Activated CD4-positive, alpha-beta T cell treated with anti-CD3 and anti-CD28 coated beads for 36 hours (primary cell): ENCODE measurements around the gene GLO1. TPM values are rescaled to one million over a fixed set of nuclear protein-coding genes. Genes with fewer than 3 reads are reported as not detected.

Experiments used
- ATAC-seq: fragments of 200-7000 bp; cut with Tn5 transposase; one replicate; pipeline ENCODE4 v1.10.0; 2021; ENCODE audit warnings: mild to moderate bottlenecking, moderate library complexity
- CTCF ChIA-PET: fragments of 350-600 bp; sonication (Branson Sonifier 250); formaldehyde crosslinking; loops from one replicate; lab custom pipeline; 2021; ENCODE audit warnings: antibody characterized with exemption; lab: Charles Lee
- POLR2A ChIA-PET: fragments of 350-600 bp; sonication (Branson Sonifier 250); formaldehyde crosslinking; loops from one replicate; lab custom pipeline; 2021; ENCODE audit warnings: antibody characterized with exemption, inconsistent platforms; lab: Charles Lee
- DNase-seq: peaks from one replicate; pipeline ENCODE4 v3.0.0-alpha.2; 2020
- H3K27ac Mint-ChIP-seq: one replicate; pipeline ENCODE4 v1.8.0; 2021; ENCODE audit warnings: mixed read lengths
- H3K27me3 Mint-ChIP-seq: one replicate; pipeline ENCODE4 v1.8.0; 2021; ENCODE audit warnings: mixed read lengths
- H3K36me3 Mint-ChIP-seq: one replicate; pipeline ENCODE4 v1.8.0; 2021; ENCODE audit warnings: low read depth, mixed read lengths
- H3K4me1 Mint-ChIP-seq: one replicate; pipeline ENCODE4 v1.8.0; 2021; ENCODE audit warnings: mixed read lengths
- H3K4me3 Mint-ChIP-seq: one replicate; pipeline ENCODE4 v1.8.0; 2021; ENCODE audit warnings: mild to moderate bottlenecking, moderate library complexity, mixed read lengths
- H3K9me3 Mint-ChIP-seq: one replicate; pipeline ENCODE4 v1.8.0; 2021; ENCODE audit warnings: low read depth, mixed read lengths
- intact Hi-C, 2 experiments: fragments of 100-400 bp; cut with DNase I in 1 of 2; cut with micrococcal nuclease in 1 of 2; formaldehyde crosslinking; loops; one replicate each; pipeline versions ENCODE4 v1.14.2 to v1.15.1; 2022 to 2024; cut with DNase I, micrococcal nuclease
- total RNA-seq, 2 experiments: library from RNA; stranded (reverse); gene quantifications; one replicate each; pipeline ENCODE4 v1.2.3, GENCODE V29; 2021

GLO1 gene
- total RNA-seq, 2 experiments from 2014 or later = 150 to 152 TPM

DNA sequence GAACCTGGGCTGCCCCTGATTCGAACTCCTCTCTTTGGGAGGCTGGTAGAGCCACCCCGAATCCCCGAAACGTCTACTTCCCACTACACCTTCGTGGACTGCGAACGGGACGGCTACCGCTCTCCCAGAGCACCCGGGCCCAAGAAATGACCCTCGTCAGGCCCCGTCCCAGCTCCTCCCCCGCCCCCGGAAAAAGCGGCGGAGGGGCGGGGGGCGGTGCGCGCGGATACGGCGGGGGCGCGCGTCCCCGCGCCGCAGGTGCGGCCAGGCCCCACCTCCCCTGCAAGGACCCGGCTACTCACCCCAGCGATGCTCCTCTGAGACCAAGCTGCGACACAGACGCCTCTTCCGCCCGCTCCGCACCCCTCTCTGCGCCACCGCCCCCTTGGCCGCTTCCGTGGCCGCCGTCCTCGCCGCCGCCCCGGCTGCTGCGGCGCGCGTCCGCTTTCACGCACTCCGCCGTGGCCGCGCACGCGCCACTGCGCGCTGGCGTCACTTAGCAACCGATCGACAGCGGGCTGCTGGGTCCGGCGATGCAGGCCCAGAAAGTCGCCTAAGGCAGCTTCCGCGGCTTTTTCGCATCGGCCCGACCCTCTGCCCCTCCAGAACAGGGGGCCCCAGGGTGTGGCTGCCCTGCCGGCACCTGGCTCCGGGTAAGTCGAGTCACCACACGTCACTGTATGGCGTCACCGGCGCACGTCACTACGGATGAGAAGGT lies 63.3 kb downstream of the GLO1 start, which contains the start of gene BTBD9:
Gene BTBD9, minus strand, starts transcription at position 432 of the 718 bp plus-strand sequence.
- Mint-ChIP-seq H3K36me3 (no peaks in the 10 kb centered on the region), H3K4me1 (peaks cover 40% of the 10 kb centered on the region), H3K9me3 (no peaks in the 10 kb centered on the region), H3K4me3 (peak within 1 kb of the TSS; percentile 82), H3K27me3 (no peaks in the 10 kb centered on the region), H3K27ac (peak within 1 kb of the TSS; percentile 82)
- ATAC-seq (peak; percentile 71), DNase-seq (peak; percentile 89)
- intact Hi-C loops = loop anchor here (1.0 to 5.0 kb wide), 6 partner anchors 33 to 820 kb away; partner anchors contain the start of genes GLO1 (in 2 of the 2), SAYSD1 (in 1 of the 2) and ZFAND3 (in 1 of the 2)
- ChIA-PET POLR2A (interaction anchor here (0.6 to 1.2 kb wide), 3 partner anchors 67 to 1354 kb away, joined by 3 to 4 read pairs (median 3); no protein-coding TSS in a partner anchor), CTCF (interaction anchor here (0.7 to 0.8 kb wide), 2 partner anchors 68 to 70 kb away, joined by 3 read pairs; no protein-coding TSS in a partner anchor)

- peaks cover 46% of the 10 kb centered on the region for H3K4me1 Mint-ChIP-seq
These were observed 63.9 kb downstream of the GLO1 start for GRCh38 chr6:38638941-38639497.

GRCh38 chr6:38637756-38638155 lies 65.2 kb downstream of the GLO1 start:
- Mint-ChIP-seq H3K9me3 (no peaks in the 10 kb centered on the region), H3K27me3 (no peaks in the 10 kb centered on the region), H3K36me3 (no peaks in the 10 kb centered on the region), H3K27ac (no peak overlapping the region), H3K4me1 (peaks cover 49% of the 10 kb centered on the region), H3K4me3 (no peak overlapping the region)
- DNase-seq (no peak), ATAC-seq (no peak)
- intact Hi-C loops = loop anchor here (2.0 to 5.0 kb wide), 2 partner anchors 65 to 477 kb away; partner anchors contain the start of gene SAYSD1 (in 1 of the 2)
- ChIA-PET CTCF (interaction anchor here (0.6 kb wide), 1 partner anchor 1591 kb away, joined by 3 read pairs; no protein-coding TSS in a partner anchor), POLR2A (no interaction called here)

More at GRCh38 chr6:38638941-38639497, 63.9 kb downstream of the GLO1 start:
- intact Hi-C loops = loop anchor here (1.0 to 5.0 kb wide), 5 partner anchors 64 to 820 kb away; partner anchors contain the start of genes GLO1 (in 1 of the 2), SAYSD1 (in 1 of the 2) and ZFAND3 (in 1 of the 2)
- CTCF ChIA-PET = interaction anchor here (0.7 kb wide), 1 partner anchor 67 kb away, joined by 3 read pairs; no protein-coding TSS in a partner anchor
- DNase-seq (peak; percentile 81), ATAC-seq (peak; percentile 78)
- POLR2A ChIA-PET = interaction anchor here (0.5 to 1.2 kb wide), 4 partner anchors 18 to 1353 kb away, joined by 3 to 4 read pairs (median 3); no protein-coding TSS in a partner anchor
- Mint-ChIP-seq H3K36me3 (no peaks in the 10 kb centered on the region), H3K27ac (peak overlapping the region; percentile 82), H3K4me3 (peak overlapping the region; percentile 82), H3K9me3 (no peaks in the 10 kb centered on the region), H3K27me3 (no peaks in the 10 kb centered on the region)

DNA sequence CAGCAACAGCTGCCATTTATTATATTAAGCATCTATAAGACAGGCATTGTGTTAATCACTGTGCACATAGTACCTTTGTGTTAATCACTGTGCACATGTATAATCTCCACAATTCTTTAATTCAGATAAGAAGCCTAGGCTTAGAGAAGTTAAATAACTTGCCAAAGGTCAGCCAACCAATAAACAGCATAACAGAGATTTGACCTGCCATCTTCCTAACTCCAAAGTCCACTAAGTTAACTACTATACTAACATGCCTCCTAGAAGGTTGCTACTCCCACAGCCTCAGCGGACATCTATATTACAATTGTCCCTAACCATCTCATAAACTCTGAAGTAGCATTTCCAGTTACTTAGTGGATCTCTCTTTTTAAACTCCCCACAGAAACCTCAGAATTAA lies 66.9 kb downstream of the GLO1 start:
- Mint-ChIP-seq H3K4me1 (peaks cover 51% of the 10 kb centered on the region), H3K27me3 (no peaks in the 10 kb centered on the region), H3K36me3 (no peaks in the 10 kb centered on the region), H3K9me3 (no peaks in the 10 kb centered on the region), H3K27ac (no peak overlapping the region), H3K4me3 (no peak overlapping the region)
- ChIA-PET POLR2A (no interaction called here), CTCF (no interaction called here)
- intact Hi-C loops = loop anchor here in 1 of 2 experiments (5.0 kb wide), 1 partner anchor 64 kb away; no protein-coding TSS in a partner anchor
- no peak for ATAC-seq
- no peak for DNase-seq

GRCh38 chr6:38634518-38634917 lies 68.4 kb downstream of the GLO1 start:
- Mint-ChIP-seq H3K36me3 (no peaks in the 10 kb centered on the region), H3K4me3 (no peak overlapping the region), H3K9me3 (no peaks in the 10 kb centered on the region), H3K27ac (no peak overlapping the region), H3K27me3 (no peaks in the 10 kb centered on the region), H3K4me1 (peaks cover 48% of the 10 kb centered on the region)
- intact Hi-C loops = no loop called here
- ATAC-seq (no peak), DNase-seq (no peak)
- ChIA-PET POLR2A (interaction anchor here (0.6 kb wide), 1 partner anchor 80 kb away, joined by 7 read pairs; no protein-coding TSS in a partner anchor), CTCF (interaction anchor here (0.6 to 0.7 kb wide), 2 partner anchors 139 to 548 kb away, joined by 3 read pairs; no protein-coding TSS in a partner anchor)

DNA sequence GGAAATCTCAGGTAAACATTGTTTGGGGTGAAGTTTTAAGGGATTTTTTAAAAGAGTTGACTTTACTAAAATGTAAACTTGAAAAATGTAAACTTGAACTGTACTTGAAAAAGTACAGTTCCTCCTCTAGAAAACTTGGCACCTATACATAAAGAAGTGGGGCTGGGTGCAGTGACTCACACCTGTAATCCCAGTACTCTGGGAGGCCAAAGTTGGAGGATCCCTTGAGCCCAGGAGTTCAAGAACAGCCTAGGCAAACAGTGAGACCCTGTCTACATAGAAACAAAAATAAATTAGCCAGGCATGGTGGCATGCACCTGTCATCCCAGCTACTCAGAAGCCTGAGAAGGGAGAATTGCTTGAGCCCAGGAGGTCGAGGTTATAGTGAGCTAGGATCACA lies 70.5 kb downstream of the GLO1 start:
- H3K9me3 Mint-ChIP-seq = no peaks in the 10 kb centered on the region
- CTCF ChIA-PET = interaction anchor here (0.6 kb wide), 1 partner anchor 1322 kb away, joined by 4 read pairs; no protein-coding TSS in a partner anchor
- POLR2A ChIA-PET = no interaction called here
- no peaks in the 10 kb centered on the region for H3K27me3 Mint-ChIP-seq
- H3K27ac Mint-ChIP-seq = no peak overlapping the region
- DNase-seq = no peak
- no peak overlapping the region for H3K4me3 Mint-ChIP-seq
- H3K36me3 Mint-ChIP-seq = no peaks in the 10 kb centered on the region
- H3K4me1 Mint-ChIP-seq = peaks cover 34% of the 10 kb centered on the region
- intact Hi-C loops = no loop called here
- ATAC-seq = no peak

DNA sequence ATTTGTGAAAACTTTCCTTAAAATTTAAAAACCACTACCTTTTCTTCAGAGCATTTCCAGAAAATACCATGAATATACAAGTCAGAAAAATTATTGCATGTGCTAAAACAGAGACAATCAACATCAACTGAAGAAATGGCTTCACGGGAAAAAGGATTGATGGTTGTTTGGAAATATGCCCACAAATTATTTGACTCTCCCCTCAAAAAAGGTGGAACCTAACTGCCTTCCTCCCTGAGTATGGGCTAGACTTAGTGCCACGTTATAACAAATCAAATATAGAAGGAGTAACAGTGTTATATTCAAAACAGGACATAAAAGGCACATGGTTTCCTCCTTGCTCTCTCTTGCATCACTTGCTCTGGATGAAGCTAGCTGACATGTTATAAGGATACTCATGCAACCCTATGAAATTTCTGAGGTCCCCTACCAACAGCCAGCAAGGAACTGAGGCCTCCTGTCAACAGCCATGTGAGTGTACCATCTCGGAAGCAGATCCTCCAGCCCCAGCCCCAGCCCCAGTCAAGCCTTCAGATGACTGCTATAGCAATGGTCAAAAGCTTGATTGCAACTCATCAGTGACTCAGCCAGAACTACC lies 71.7 kb downstream of the GLO1 start:
- Mint-ChIP-seq H3K4me1 (peaks cover 23% of the 10 kb centered on the region), H3K27ac (no peak overlapping the region), H3K36me3 (no peaks in the 10 kb centered on the region), H3K27me3 (no peaks in the 10 kb centered on the region), H3K4me3 (no peak overlapping the region), H3K9me3 (no peaks in the 10 kb centered on the region)
- ChIA-PET CTCF (interaction anchor here (0.6 kb wide), 1 partner anchor 535 kb away, joined by 3 read pairs; no protein-coding TSS in a partner anchor), POLR2A (no interaction called here)
- DNase-seq = no peak
- ATAC-seq = peak; percentile 26
- intact Hi-C loops = no loop called here

Other genes with a start within 250 kb of the GLO1 start
- gene BTBD9, start 63.2 kb downstream of the GLO1 start, total RNA-seq = 10 to 100 TPM in 1 of 2 experiments, 1 to 10 TPM in 1; 8.2 to 12.2 TPM
- under 1 TPM in 1 of 2 experiments, not detected in 1; 0.02 TPM for gene DNAH8, start 12.2 kb upstream of the GLO1 start, total RNA-seq